Measurements from ENCODE around the gene ACBD4. TPM values are rescaled to one million over a fixed set of nuclear protein-coding genes. Genes with fewer than 3 reads are reported as not detected.

ACBD4 gene
- total and polyA plus RNA-seq, 2 of the 13 experiments (the other 11 are each of a cell fraction or from before 2014, with no cell fraction given) = 16.1 to 26.9 TPM

- TF ChIP-seq ZSCAN20 (CRISPR knock-in tag; IDR thresholded peaks at IDR 0.05; ENCODE audit: borderline replicate concordance) = 0 out of 2 replicates have a peak, but pooled peaks have one; percentile 47
- TF ChIP-seq ZNF24 (IDR thresholded peaks at IDR 0.05) = peak; percentile 38; the same call in 1 of the 2 replicates
- TF ChIP-seq ZNF605 (CRISPR knock-in tag; IDR thresholded peaks at IDR 0.05) = peak; percentile 92
- peak; percentile 16 for TF ChIP-seq ZIK1 (CRISPR knock-in tag; IDR thresholded peaks at IDR 0.05; ENCODE audit: borderline replicate concordance, low read depth)
- TF ChIP-seq POGK (CRISPR knock-in tag; conservative IDR thresholded peaks at IDR 0.05) = peak; percentile 85; the same call in 1 of the 2 replicates
- peak; percentile 70 for TF ChIP-seq KMT2B (CRISPR knock-in tag; IDR thresholded peaks at IDR 0.05)
- TF ChIP-seq THAP8 (CRISPR knock-in tag; IDR thresholded peaks at IDR 0.05; ENCODE audit: borderline replicate concordance) = peak; percentile 50; the same call in 1 of the 2 replicates
- peak; percentile 80 for TF ChIP-seq PHF20 (CRISPR knock-in tag; IDR thresholded peaks at IDR 0.05)
- peak; percentile 97 for TF ChIP-seq ZFX (CRISPR knock-in tag; IDR thresholded peaks at IDR 0.05; ENCODE audit: low read depth)
- peak; percentile 83; the same call in 1 of the 2 replicates for TF ChIP-seq GZF1 (CRISPR knock-in tag; IDR thresholded peaks at IDR 0.05)
- TF ChIP-seq MYPOP (CRISPR knock-in tag; IDR thresholded peaks at IDR 0.05) = peak; percentile 48
- TF ChIP-seq FOXO1 (CRISPR knock-in tag; IDR thresholded peaks at IDR 0.05) = peak; percentile 80
- TF ChIP-seq ZMAT3 (CRISPR knock-in tag; conservative IDR thresholded peaks at IDR 0.05) = peak; percentile 68; the same call in 1 of the 2 replicates
- peak; percentile 92 for TF ChIP-seq SUZ12 (IDR thresholded peaks at IDR 0.05; ENCODE audit: low read depth, low read length)
- no peak for TF ChIP-seq TBP (CRISPR knock-in tag; IDR thresholded peaks at IDR 0.05)
- TF ChIP-seq ZNF224 (CRISPR knock-in tag; IDR thresholded peaks at IDR 0.05) = no peak; the same call in 1 of the 2 replicates
- TF ChIP-seq SP4 (CRISPR knock-in tag; IDR thresholded peaks at IDR 0.05) = peak; percentile 99
- no peak; the same call in 1 of the 2 replicates for TF ChIP-seq ZKSCAN1 (IDR thresholded peaks at IDR 0.05; ENCODE audit: low read length)
- peak; percentile 56; the same call in 1 of the 2 replicates for TF ChIP-seq ZBTB21 (CRISPR knock-in tag; IDR thresholded peaks at IDR 0.05)
- TF ChIP-seq EEA1 (CRISPR knock-in tag; IDR thresholded peaks at IDR 0.05; ENCODE audit: borderline replicate concordance) = no peak
- TF ChIP-seq XRCC5 (optimal IDR thresholded peaks at IDR 0.05; ENCODE audit: low read length) = peak; percentile 98
- TF ChIP-seq KMT2A (CRISPR knock-in tag; IDR thresholded peaks at IDR 0.05) = peak; percentile 75; the same call in 1 of the 2 replicates
- TF ChIP-seq ZNF382 (CRISPR knock-in tag; IDR thresholded peaks at IDR 0.05; ENCODE audit: borderline replicate concordance) = no peak
- peak; percentile 84; the same call in 1 of the 2 replicates for TF ChIP-seq SRY (CRISPR knock-in tag; IDR thresholded peaks at IDR 0.05)
- TF ChIP-seq ERF (CRISPR knock-in tag; IDR thresholded peaks at IDR 0.05) = peak; percentile 80
- TF ChIP-seq HOXA3 (CRISPR knock-in tag; IDR thresholded peaks at IDR 0.05) = peak; percentile 98
- TF ChIP-seq PRPF4 (IDR thresholded peaks at IDR 0.05; ENCODE audit: low read depth, low read length, poor library complexity, severe bottlenecking) = peak; percentile 22
Observed at GRCh38 chr17:45161288-45162024, 26.0 kb downstream of the ACBD4 start, which contains the start of gene HEXIM2 (continued).
